KMS-11 (cell line): ENCODE results near the gene LRBA.

ENCODE experiments used
- H2AFZ ChIP-seq: fragments of 200-600 bp; sonication (generic); 2 replicates; pipeline ENCODE4 v1.6.1; 2016; ENCODE audit warnings: antibody characterized with exemption, mixed run types, low read depth
- H3K27ac ChIP-seq: fragments of 200-600 bp; sonication (generic); 2 replicates; pipeline ENCODE4 v1.6.1; 2016; ENCODE audit warnings: mild to moderate bottlenecking, mixed run types
- H3K27me3 ChIP-seq: fragments of 200-600 bp; sonication (generic); 2 replicates; pipeline ENCODE4 v1.6.1; 2017; ENCODE audit warnings: mild to moderate bottlenecking, low read depth, mixed run types, moderate library complexity; ENCODE audit not compliant: insufficient read depth
- H3K36me3 ChIP-seq: fragments of 200-600 bp; sonication (generic); 2 replicates; pipeline ENCODE4 v1.6.1; 2017; ENCODE audit warnings: mild to moderate bottlenecking, mixed run types; ENCODE audit not compliant: insufficient read depth
- H3K4me1 ChIP-seq: fragments of 200-600 bp; sonication (generic); 2 replicates; pipeline ENCODE4 v1.6.1; 2016; ENCODE audit warnings: mild to moderate bottlenecking, low read depth, mixed run types; ENCODE audit not compliant: poor library complexity, severe bottlenecking
- H3K4me2 ChIP-seq: fragments of 200-600 bp; sonication (generic); 2 replicates; pipeline ENCODE4 v1.7.0; 2016; ENCODE audit warnings: mild to moderate bottlenecking, mixed run types
- H3K4me3 ChIP-seq: fragments of 200-600 bp; sonication (generic); IDR thresholded peaks from 2 replicates; pipeline ENCODE4 v1.6.1; 2017; ENCODE audit warnings: low read depth, low read length, mixed read lengths; ENCODE audit not compliant: insufficient read depth
- H3K79me2 ChIP-seq: fragments of 200-600 bp; sonication (generic); 2 replicates; pipeline ENCODE4 v1.6.1; 2016; ENCODE audit warnings: low read depth, mixed run types; ENCODE audit not compliant: insufficient read depth
- H3K9ac ChIP-seq: fragments of 200-600 bp; sonication (generic); 2 replicates; pipeline ENCODE4 v1.6.1; 2016; ENCODE audit warnings: mild to moderate bottlenecking, mixed run types
- H4K20me1 ChIP-seq: fragments of 200-600 bp; sonication (generic); 2 replicates; pipeline ENCODE4 v1.6.1; 2016; ENCODE audit warnings: mild to moderate bottlenecking, mixed run types; ENCODE audit not compliant: insufficient read depth
- CTCF ChIP-seq: fragments of 200-600 bp; sonication (generic); conservative IDR thresholded peaks from 2 replicates; pipeline ENCODE4 v1.6.1; 2017; ENCODE audit warnings: low read depth, mild to moderate bottlenecking, antibody characterized with exemption, low read length, moderate library complexity, mixed read lengths

The LRBA gene

GRCh38 chr4:150247184-150247583 is 767.9 kb downstream of the LRBA start:
- Histone ChIP-seq H3K27me3 (no peaks in the 10 kb centered on the region), H3K9ac (no peak overlapping the region), H3K79me2 (no peaks in the 10 kb centered on the region), H3K4me1 (peaks cover 14% of the 10 kb centered on the region), H4K20me1 (no peaks in the 10 kb centered on the region), H2AFZ (no peak overlapping the region), H3K36me3 (no peaks in the 10 kb centered on the region), H3K4me2 (no peak overlapping the region), H3K4me3 (no peak overlapping the region), H3K27ac (no peak overlapping the region)
- TF ChIP-seq CTCF, result no peak

GRCh38 chr4:150244600-150244999 is 770.5 kb downstream of the LRBA start:
- Histone ChIP-seq H3K9ac (no peak overlapping the region), H3K27ac (peak overlapping the region; percentile 4; the same call in 1 of the 2 replicates), H3K4me2 (peak overlapping the region; percentile 27), H3K4me3 (no peak overlapping the region), H3K4me1 (peaks cover 14% of the 10 kb centered on the region), H3K79me2 (no peaks in the 10 kb centered on the region), H3K36me3 (no peaks in the 10 kb centered on the region), H4K20me1 (no peaks in the 10 kb centered on the region), H2AFZ (no peak overlapping the region), H3K27me3 (no peaks in the 10 kb centered on the region)
- TF ChIP-seq CTCF, result no peak

GRCh38 chr4:150243932-150244331 is 771.2 kb downstream of the LRBA start:
- Histone ChIP-seq H3K27ac (no peak overlapping the region), H3K4me3 (no peak overlapping the region), H3K79me2 (no peaks in the 10 kb centered on the region), H3K36me3 (no peaks in the 10 kb centered on the region), H3K27me3 (no peaks in the 10 kb centered on the region), H3K9ac (no peak overlapping the region), H2AFZ (no peak overlapping the region), H3K4me1 (peaks cover 14% of the 10 kb centered on the region), H4K20me1 (no peaks in the 10 kb centered on the region), H3K4me2 (no peak overlapping the region)
- TF ChIP-seq CTCF, result no peak

GRCh38 chr4:150242820-150243458 is 772.1 kb downstream of the LRBA start:
- Histone ChIP-seq H3K79me2 (no peaks in the 10 kb centered on the region), H3K27ac (no peak overlapping the region), H3K4me3 (no peak overlapping the region), H3K4me2 (no peak overlapping the region), H4K20me1 (no peaks in the 10 kb centered on the region), H3K9ac (no peak overlapping the region), H2AFZ (no peak overlapping the region), H3K36me3 (no peaks in the 10 kb centered on the region), H3K4me1 (peaks cover 14% of the 10 kb centered on the region), H3K27me3 (no peaks in the 10 kb centered on the region)
- peak; percentile 95 for TF ChIP-seq CTCF
